Gastroesophageal sphincter (tissue), 4 donors: ENCODE measurements around the gene UBL4A. TPM values are rescaled to one million over a fixed set of nuclear protein-coding genes. Genes with fewer than 3 reads are reported as not detected.

Source experiments
- ATAC-seq: fragments of 150-250 bp; one replicate; pipeline ENCODE4 v1.9.1; 2016; ENCODE audit warnings: mild to moderate bottlenecking, moderate library complexity
- H3K27ac ChIP-seq, 4 donors: fragments of 200-600 bp; sonication (generic) in 3 of 4; 1 replicate in 3 of 4; 2 replicates in 1 of 4; pipeline ENCODE4 v1.5.1; 2016 to 2019
- H3K27me3 ChIP-seq: fragments of 200-600 bp; sonication (generic); one replicate; pipeline ENCODE4 v1.5.1; 2019
- H3K36me3 ChIP-seq, 2 donors: fragments of 200-600 bp; sonication (generic); one replicate each; pipeline ENCODE4 v1.5.1; 2019; ENCODE audit warnings: control low read depth in 1 of 2
- H3K4me1 ChIP-seq, 3 donors: fragments of 200-600 bp; sonication (generic); 1 replicate in 2 of 3; 2 replicates in 1 of 3; pipeline ENCODE4 v1.5.1; 2016 to 2019; ENCODE audit warnings: control low read depth in 2 of 3
- H3K4me3 ChIP-seq, 2 donors: fragments of 200-600 bp; sonication (generic); one replicate each; pipeline ENCODE4 v1.5.1; 2019; ENCODE audit warnings: mild to moderate bottlenecking in 1 of 2, moderate library complexity in 1 of 2
- H3K9me3 ChIP-seq, 3 donors: fragments of 200-600 bp; sonication (generic); one replicate each; pipeline ENCODE4 v1.5.1; 2017 to 2019; ENCODE audit warnings: control low read depth in 2 of 3
- EP300 ChIP-seq: sonication (generic); formaldehyde crosslinking; IDR thresholded peaks from one replicate; pipeline ENCODE4 v1.6.1; 2017; ENCODE audit warnings: antibody characterized with exemption, mild to moderate bottlenecking
- POLR2A ChIP-seq, 2 donors: fragments of 450-650 bp; IDR thresholded peaks; one replicate each; pipeline ENCODE4 v1.6.1; 2017; ENCODE audit warnings: antibody characterized with exemption in 2 of 2, mild to moderate bottlenecking in 2 of 2, moderate library complexity in 1 of 2
- POLR2AphosphoS5 ChIP-seq: sonication (generic); formaldehyde crosslinking; IDR thresholded peaks from one replicate; pipeline ENCODE4 v1.6.1; 2017; ENCODE audit warnings: antibody characterized with exemption
- WGBS, 2 donors: methylation state at CpG; one replicate each; pipeline ENCODE4 v1.1.5; 2018; ENCODE audit warnings: low coverage in 1 of 2; 5-methylcytosine and 5-hydroxymethylcytosine counted together
- total RNA-seq, 4 donors: library from RNA; depleted of rRNA; stranded (reverse); fragments of >200 nt; gene quantifications; one replicate each; pipeline ENCODE4 v1.1.0, GENCODE V29; 2016
- TF ChIP-seq, protein P1 (sequence below), 4 experiments: fragments of 200-600 bp in 2 of 4; fragments of 450-650 bp in 2 of 4; sonication (generic) in 1 of 4; IDR thresholded peaks; one replicate each; pipeline ENCODE4 v1.5.1; 2017 to 2019; ENCODE audit warnings: antibody characterized with exemption in 4 of 4, mild to moderate bottlenecking in 2 of 4, moderate library complexity in 2 of 4

The UBL4A gene
- total RNA-seq, 4 donors from 2014 or later = 35.9 to 80.2 (median 47.0) TPM

DNA sequence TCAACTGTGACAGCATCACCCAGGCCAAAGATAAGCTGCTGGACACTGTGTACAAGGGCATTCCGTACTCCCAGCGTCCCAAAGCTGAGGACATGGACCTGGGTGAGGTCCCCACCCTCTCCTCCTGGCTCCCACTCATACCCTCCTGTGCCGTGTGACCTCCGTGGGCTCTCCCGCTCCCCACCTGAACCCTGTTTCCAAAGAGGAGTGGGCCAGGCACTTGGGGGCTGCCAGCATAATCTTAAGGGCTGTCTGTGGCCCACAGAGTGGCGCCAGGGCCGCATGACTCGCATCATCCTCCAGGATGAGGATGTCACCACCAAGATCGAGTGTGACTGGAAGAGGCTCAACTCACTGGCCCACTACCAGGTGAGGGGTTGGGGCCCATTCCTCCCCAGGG is 17.3 kb downstream of the UBL4A start:
- 40% methylated on average over 1 of the region's 9 CpGs; no CpG with 5 or more reads in 1 of the 2 donors for WGBS, 2 donors
- H3K9me3 ChIP-seq = no peaks in the 10 kb centered on the region
- H3K4me3 ChIP-seq = no peak overlapping the region
- ATAC-seq = no peak
- TF ChIP-seq EP300 (no peak), POLR2A (IDR thresholded peaks at IDR 0.05) (no peak), POLR2AphosphoS5 (no peak)
- TF ChIP-seq, protein P1, sequence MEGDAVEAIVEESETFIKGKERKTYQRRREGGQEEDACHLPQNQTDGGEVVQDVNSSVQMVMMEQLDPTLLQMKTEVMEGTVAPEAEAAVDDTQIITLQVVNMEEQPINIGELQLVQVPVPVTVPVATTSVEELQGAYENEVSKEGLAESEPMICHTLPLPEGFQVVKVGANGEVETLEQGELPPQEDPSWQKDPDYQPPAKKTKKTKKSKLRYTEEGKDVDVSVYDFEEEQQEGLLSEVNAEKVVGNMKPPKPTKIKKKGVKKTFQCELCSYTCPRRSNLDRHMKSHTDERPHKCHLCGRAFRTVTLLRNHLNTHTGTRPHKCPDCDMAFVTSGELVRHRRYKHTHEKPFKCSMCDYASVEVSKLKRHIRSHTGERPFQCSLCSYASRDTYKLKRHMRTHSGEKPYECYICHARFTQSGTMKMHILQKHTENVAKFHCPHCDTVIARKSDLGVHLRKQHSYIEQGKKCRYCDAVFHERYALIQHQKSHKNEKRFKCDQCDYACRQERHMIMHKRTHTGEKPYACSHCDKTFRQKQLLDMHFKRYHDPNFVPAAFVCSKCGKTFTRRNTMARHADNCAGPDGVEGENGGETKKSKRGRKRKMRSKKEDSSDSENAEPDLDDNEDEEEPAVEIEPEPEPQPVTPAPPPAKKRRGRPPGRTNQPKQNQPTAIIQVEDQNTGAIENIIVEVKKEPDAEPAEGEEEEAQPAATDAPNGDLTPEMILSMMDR (IDR thresholded peaks at IDR 0.05) = no peak
- no peaks in the 10 kb centered on the region for H3K4me1 ChIP-seq
- peaks cover 0 to 93% of the 10 kb centered on the region in 2 donors for H3K36me3 ChIP-seq
- H3K27me3 ChIP-seq = no peaks in the 10 kb centered on the region
- H3K27ac ChIP-seq = no peak overlapping the region

DNA sequence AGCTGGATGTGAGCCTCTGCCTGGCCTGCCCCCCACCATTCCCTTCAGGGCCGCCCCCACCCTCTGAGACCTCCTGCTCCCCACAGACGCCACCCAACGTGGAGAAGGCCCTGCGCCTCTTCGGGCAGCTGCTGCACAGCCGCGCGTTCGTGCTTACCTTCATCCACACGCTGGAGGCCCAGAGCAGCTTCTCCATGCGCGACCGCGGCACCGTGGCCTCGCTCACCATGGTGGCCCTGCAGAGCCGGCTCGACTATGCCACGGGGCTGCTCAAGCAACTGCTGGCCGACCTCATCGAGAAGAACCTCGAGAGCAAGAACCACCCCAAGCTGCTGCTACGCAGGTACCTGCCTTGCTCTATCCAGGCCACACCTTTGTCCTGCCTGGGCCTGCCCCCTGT is 18.2 kb downstream of the UBL4A start:
- 97% methylated on average over 12 of the region's 23 CpGs; no CpG with 5 or more reads in 1 of the 2 donors for WGBS, 2 donors
- no peaks in the 10 kb centered on the region for H3K4me1 ChIP-seq
- peaks cover 0 to 100% of the 10 kb centered on the region in 2 donors for H3K36me3 ChIP-seq
- H3K4me3 ChIP-seq = no peak overlapping the region
- H3K9me3 ChIP-seq = no peaks in the 10 kb centered on the region
- no peak for TF ChIP-seq POLR2AphosphoS5
- TF ChIP-seq, protein P1 (IDR thresholded peaks at IDR 0.05) = no peak
- TF ChIP-seq EP300 = no peak
- no peak for TF ChIP-seq POLR2A (IDR thresholded peaks at IDR 0.05)
- ATAC-seq = no peak
- no peaks in the 10 kb centered on the region for H3K27me3 ChIP-seq
- no peak overlapping the region for H3K27ac ChIP-seq

DNA sequence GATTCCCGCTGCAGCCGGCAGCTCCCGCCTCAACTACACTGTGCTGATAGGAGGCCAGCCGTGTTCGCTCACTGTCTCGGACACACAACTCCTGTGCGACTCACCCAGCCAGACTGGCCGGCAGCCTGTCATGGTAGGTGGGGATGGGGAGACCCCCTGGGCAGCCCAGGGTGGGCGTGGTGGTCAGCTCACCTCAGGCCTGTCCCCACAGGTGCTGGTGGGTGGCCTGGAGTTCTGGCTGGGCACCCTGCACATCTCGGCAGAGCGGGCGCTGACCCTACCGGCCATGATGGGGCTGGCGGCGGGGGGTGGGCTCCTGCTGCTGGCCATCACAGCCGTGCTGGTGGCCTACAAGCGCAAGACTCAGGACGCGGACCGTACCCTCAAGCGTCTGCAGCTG is 18.9 kb downstream of the UBL4A start:
- Histone ChIP-seq H3K27ac (no peak overlapping the region), H3K36me3 (peaks cover 0 to 97% of the 10 kb centered on the region in 2 donors), H3K4me3 (no peak overlapping the region), H3K9me3 (no peaks in the 10 kb centered on the region), H3K27me3 (no peaks in the 10 kb centered on the region), H3K4me1 (no peaks in the 10 kb centered on the region)
- ATAC-seq = no peak
- no CpG with 5 or more reads among the region's 21 CpGs for WGBS, 2 donors
- TF ChIP-seq EP300 = no peak
- TF ChIP-seq POLR2A (IDR thresholded peaks at IDR 0.05) = no peak
- TF ChIP-seq POLR2AphosphoS5 = no peak
- TF ChIP-seq, protein P1 (IDR thresholded peaks at IDR 0.05) = no peak

DNA sequence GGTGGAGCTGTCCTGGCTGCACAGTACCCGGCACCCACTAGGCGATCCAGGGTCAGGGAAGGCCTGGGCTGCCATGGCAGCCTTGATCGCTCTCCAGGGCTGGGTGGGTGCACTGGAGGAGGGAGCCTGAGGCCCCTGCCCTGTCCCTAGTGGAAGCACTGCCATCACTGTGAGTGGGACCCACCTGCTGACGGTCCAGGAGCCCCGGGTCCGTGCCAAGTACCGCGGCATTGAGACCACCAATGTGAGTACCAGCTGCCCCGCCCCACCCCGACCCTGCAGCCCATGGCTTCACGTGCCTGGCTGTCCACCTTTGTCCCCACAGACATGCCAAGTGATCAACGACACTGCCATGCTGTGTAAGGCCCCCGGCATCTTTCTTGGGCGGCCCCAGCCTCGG is 19.5 kb downstream of the UBL4A start:
- no peak for ATAC-seq
- H3K4me1 ChIP-seq = no peaks in the 10 kb centered on the region
- no peaks in the 10 kb centered on the region for H3K27me3 ChIP-seq
- peaks cover 0 to 97% of the 10 kb centered on the region in 2 donors for H3K36me3 ChIP-seq
- TF ChIP-seq, protein P1 (IDR thresholded peaks at IDR 0.05) = no peak
- TF ChIP-seq POLR2AphosphoS5 (no peak), EP300 (no peak), POLR2A (IDR thresholded peaks at IDR 0.05) (no peak)
- H3K9me3 ChIP-seq = no peaks in the 10 kb centered on the region
- H3K27ac ChIP-seq = no peak overlapping the region
- WGBS, 2 donors = no CpG with 5 or more reads among the region's 15 CpGs
- H3K4me3 ChIP-seq = no peak overlapping the region

DNA sequence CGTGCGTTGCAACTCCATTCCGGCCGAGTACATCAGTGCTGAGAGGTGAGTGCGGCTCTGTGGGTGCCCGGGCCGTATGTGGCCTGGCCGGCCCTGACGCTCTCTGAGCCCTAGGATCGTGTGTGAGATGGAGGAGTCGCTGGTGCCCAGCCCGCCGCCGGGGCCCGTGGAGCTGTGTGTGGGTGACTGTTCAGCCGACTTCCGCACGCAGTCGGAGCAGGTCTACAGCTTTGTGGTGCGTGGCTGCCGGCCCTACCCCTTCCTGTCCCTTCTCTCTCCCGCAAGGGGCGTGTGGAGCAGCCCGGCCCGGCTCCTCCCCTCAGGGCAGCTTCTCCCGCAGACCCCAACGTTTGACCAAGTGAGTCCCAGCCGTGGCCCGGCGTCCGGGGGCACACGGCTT is 20.4 kb downstream of the UBL4A start:
- no CpG with 5 or more reads among the region's 32 CpGs for WGBS, 2 donors
- ATAC-seq = no peak
- no peaks in the 10 kb centered on the region for H3K27me3 ChIP-seq
- H3K27ac ChIP-seq = no peak overlapping the region
- no peaks in the 10 kb centered on the region for H3K9me3 ChIP-seq
- peaks cover 0 to 96% of the 10 kb centered on the region in 2 donors for H3K36me3 ChIP-seq
- H3K4me3 ChIP-seq = no peak overlapping the region
- TF ChIP-seq POLR2AphosphoS5 (no peak), EP300 (no peak)
- TF ChIP-seq, protein P1 (IDR thresholded peaks at IDR 0.05) = no peak
- no peaks in the 10 kb centered on the region for H3K4me1 ChIP-seq
